Keratinocyte (primary cell): ENCODE measurements around the gene PTK6. TPM values are rescaled to one million over a fixed set of nuclear protein-coding genes. Genes with fewer than 3 reads are reported as not detected.

ENCODE experiments used
- DNase-seq: peaks from one replicate; pipeline ENCODE4 v3.0.0-alpha.2; 2011; ENCODE audit warnings: low read depth, missing footprints, low spot score
- FAIRE-seq: peaks from 2 replicates; lab custom pipeline; 2011; peaks lifted over from hg19 to GRCh38; lab: Jason Lieb, UNC
- H2AFZ ChIP-seq: 2 replicates; pipeline ENCODE4 v1.6.0; 2012; ENCODE audit warnings: low read length, control low read depth, inconsistent platforms; ENCODE audit not compliant: control insufficient read depth
- H3K27ac ChIP-seq: 2 replicates; pipeline ENCODE4 v1.5.1; 2011; ENCODE audit warnings: low read length; ENCODE audit not compliant: control insufficient read depth, insufficient read depth
- H3K27me3 ChIP-seq: 3 replicates; pipeline ENCODE4 v1.6.0; 2011; ENCODE audit warnings: low read length; ENCODE audit not compliant: control insufficient read depth, insufficient read depth; ENCODE audit errors: extremely low read depth
- H3K36me3 ChIP-seq, 2 experiments: 2 replicates in 1 of 2; 3 replicates in 1 of 2; pipeline ENCODE4 v1.5.1; 2011; ENCODE audit warnings: low read length in 2 of 2, mild to moderate bottlenecking in 1 of 2; ENCODE audit not compliant: control insufficient read depth in 2 of 2, insufficient read depth in 2 of 2; ENCODE audit errors: extremely low read depth in 1 of 2
- H3K4me1 ChIP-seq: 3 replicates; pipeline ENCODE4 v1.5.1; 2011; ENCODE audit warnings: low read length; ENCODE audit not compliant: control insufficient read depth, insufficient read depth; ENCODE audit errors: extremely low read depth
- H3K4me2 ChIP-seq: 3 replicates; pipeline ENCODE4 v1.6.0; 2011; ENCODE audit warnings: low read depth, low read length; ENCODE audit not compliant: control insufficient read depth, insufficient read depth; ENCODE audit errors: extremely low read depth
- H3K4me3 ChIP-seq, 3 experiments: fragments of 200-600 bp in 1 of 3; sonication (generic) in 1 of 3; 2 replicates in 2 of 3; 3 replicates in 1 of 3; pipeline ENCODE4 v1.5.1; 2011 to 2016; ENCODE audit warnings: low read length in 3 of 3, mild to moderate bottlenecking in 3 of 3, control low read depth in 2 of 3, inconsistent platforms in 1 of 3, low read depth in 1 of 3, mixed read lengths in 1 of 3, mixed run types in 1 of 3, moderate library complexity in 1 of 3; ENCODE audit not compliant: control insufficient read depth in 2 of 3, insufficient read depth in 2 of 3; ENCODE audit errors: extremely low read depth in 1 of 3
- H3K79me2 ChIP-seq: 2 replicates; pipeline ENCODE4 v1.6.0; 2012; ENCODE audit warnings: low read length; ENCODE audit not compliant: control insufficient read depth, insufficient read depth
- H3K9ac ChIP-seq: 3 replicates; pipeline ENCODE4 v1.6.0; 2011; ENCODE audit warnings: low read length; ENCODE audit not compliant: control insufficient read depth, insufficient read depth; ENCODE audit errors: extremely low read depth
- H3K9me1 ChIP-seq: 3 replicates; pipeline ENCODE4 v1.6.0; 2011; ENCODE audit warnings: low read length; ENCODE audit not compliant: control insufficient read depth, insufficient read depth; ENCODE audit errors: extremely low read depth
- H3K9me3 ChIP-seq: 2 replicates; pipeline ENCODE4 v1.5.1; 2012; ENCODE audit warnings: low read depth, low read length; ENCODE audit not compliant: control insufficient read depth
- H4K20me1 ChIP-seq: 3 replicates; pipeline ENCODE4 v1.6.0; 2011; ENCODE audit warnings: low read length; ENCODE audit not compliant: control insufficient read depth, insufficient read depth; ENCODE audit errors: extremely low read depth
- EZH2 ChIP-seq: IDR thresholded peaks from one replicate; pipeline ENCODE4 v1.6.1; 2012; ENCODE audit warnings: inconsistent platforms, mild to moderate bottlenecking, low read length, moderate library complexity
- dilution Hi-C: fragments of 300-500 bp; cut with MboI; formaldehyde crosslinking; loops from one replicate; pipeline ENCODE4 v1.7.0; 2020; ENCODE audit warnings: low sequenced_read_pairs; ENCODE audit not compliant: extremely low pct_ligation_motif_present
- polyA plus RNA-seq, 5 experiments: library from polyadenylated mRNA; depleted of rRNA in 3 of 5; stranded (reverse) in 3 of 5; stranded (forward) in 1 of 5; unstranded in 1 of 5; fragments of >200 nt; gene quantifications; 1 replicate in 1 of 5; 2 replicates in 3 of 5; 3 replicates in 1 of 5; pipeline versions ENCODE4 v1.2.1 to v1.2.3, GENCODE V29; 2011 to 2012; ENCODE audit warnings: missing spikeins in 2 of 5, low read depth in 1 of 5, low replicate concordance in 1 of 5
- TF ChIP-seq, protein P1 (sequence below), 3 experiments: IDR thresholded peaks in 1 of 3; conservative IDR thresholded peaks in 1 of 3; optimal IDR thresholded peaks in 1 of 3; 2 replicates in 2 of 3; 3 replicates in 1 of 3; pipeline versions ENCODE3 to v1.5.1; 2011; ENCODE audit warnings: low read length in 3 of 3, mild to moderate bottlenecking in 3 of 3, moderate library complexity in 2 of 3, control low read depth in 1 of 3, inconsistent platforms in 1 of 3; ENCODE audit not compliant: insufficient read depth in 2 of 3; ENCODE audit errors: extremely low read depth in 1 of 3

Gene PTK6
- polyA plus RNA-seq, 1 donor (not counting 4 experiments of a cell fraction or from before 2014, with no cell fraction given): 28.5 TPM

DNA sequence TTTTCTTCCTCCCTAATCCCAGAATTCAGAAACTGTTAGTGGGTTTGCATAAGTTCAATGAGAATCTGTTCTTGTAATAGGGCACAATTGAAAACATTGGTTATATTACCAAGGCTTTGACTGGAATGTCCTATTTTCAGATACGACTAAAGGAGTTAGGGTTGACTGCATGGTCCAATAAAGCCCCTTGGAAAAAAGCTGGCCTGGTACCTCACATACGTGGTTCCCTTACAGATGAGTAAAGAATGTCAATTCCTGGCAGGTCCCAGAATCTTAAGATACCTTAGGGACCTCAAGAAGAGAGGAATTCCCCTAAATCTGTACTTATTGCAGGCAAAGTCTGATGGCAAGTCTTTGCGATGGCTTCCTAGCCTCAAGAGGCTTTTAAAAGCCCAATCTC, 12.0 kb downstream of the PTK6 start:
- FAIRE-seq (no peak), DNase-seq (no peak)
- Histone ChIP-seq H3K79me2 (peaks cover 20% of the 10 kb centered on the region), H4K20me1 (peaks cover 16% of the 10 kb centered on the region), H3K4me1 (peaks cover 6% of the 10 kb centered on the region), H3K27me3 (no peaks in the 10 kb centered on the region), H3K4me3 (no peak overlapping the region), H3K4me2 (no peak overlapping the region), H3K9me3 (peaks cover 6% of the 10 kb centered on the region), H3K9ac (no peak overlapping the region), H3K9me1 (no peaks in the 10 kb centered on the region), H3K27ac (no peak overlapping the region), H2AFZ (no peak overlapping the region), H3K36me3 (peaks cover 18 to 31% of the 10 kb centered on the region in 2 experiments)
- TF ChIP-seq, protein P1, sequence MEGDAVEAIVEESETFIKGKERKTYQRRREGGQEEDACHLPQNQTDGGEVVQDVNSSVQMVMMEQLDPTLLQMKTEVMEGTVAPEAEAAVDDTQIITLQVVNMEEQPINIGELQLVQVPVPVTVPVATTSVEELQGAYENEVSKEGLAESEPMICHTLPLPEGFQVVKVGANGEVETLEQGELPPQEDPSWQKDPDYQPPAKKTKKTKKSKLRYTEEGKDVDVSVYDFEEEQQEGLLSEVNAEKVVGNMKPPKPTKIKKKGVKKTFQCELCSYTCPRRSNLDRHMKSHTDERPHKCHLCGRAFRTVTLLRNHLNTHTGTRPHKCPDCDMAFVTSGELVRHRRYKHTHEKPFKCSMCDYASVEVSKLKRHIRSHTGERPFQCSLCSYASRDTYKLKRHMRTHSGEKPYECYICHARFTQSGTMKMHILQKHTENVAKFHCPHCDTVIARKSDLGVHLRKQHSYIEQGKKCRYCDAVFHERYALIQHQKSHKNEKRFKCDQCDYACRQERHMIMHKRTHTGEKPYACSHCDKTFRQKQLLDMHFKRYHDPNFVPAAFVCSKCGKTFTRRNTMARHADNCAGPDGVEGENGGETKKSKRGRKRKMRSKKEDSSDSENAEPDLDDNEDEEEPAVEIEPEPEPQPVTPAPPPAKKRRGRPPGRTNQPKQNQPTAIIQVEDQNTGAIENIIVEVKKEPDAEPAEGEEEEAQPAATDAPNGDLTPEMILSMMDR (optimal IDR thresholded peaks at IDR 0.05 in 1 of 3, IDR thresholded peaks at IDR 0.05 in 1 of 3, conservative IDR thresholded peaks at IDR 0.05 in 1 of 3; ENCODE audit: extremely low read depth in 1 of 3, insufficient read depth in 2 of 3, low read length in 3 of 3): no peak
- TF ChIP-seq EZH2: no peak
- dilution Hi-C loops: no loop called here

DNA sequence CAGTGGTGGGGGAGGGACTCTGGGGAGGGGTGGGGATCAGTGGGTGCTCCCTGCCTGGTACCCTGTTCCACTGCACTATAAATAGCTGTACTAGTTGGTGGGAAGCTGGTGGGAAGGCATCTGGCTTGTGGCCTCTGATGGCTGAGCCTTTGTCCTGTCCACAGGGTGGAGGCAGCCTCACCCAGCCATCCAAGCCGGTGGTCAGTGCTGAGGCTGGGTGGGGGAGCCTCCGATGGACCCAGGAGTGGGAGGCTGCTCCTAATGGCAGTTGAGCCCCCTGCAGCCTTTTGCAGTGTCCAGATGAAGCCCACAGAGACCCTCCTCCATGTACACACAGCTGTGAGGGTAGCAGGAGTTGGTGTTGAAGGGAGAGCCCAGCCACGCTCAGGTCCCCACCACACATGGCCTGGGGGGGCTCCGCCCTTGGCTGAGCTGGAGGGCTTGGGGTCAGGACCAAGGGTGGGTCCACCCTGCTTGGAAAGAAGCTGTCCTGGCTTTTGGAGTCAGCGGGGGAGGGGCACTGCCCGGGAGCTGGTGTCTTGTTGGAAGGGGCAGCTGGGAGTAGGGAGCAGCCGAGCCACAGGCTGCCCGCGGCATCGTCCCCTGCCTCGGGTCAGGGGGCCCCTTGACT, 14.1 kb downstream of the PTK6 start:
- H3K4me3 ChIP-seq: peak overlapping the region in 2 of 3 experiments; percentile 7 to 96
- H3K9me3 ChIP-seq: peaks cover 6% of the 10 kb centered on the region
- no peak overlapping the region for H2AFZ ChIP-seq
- no peak overlapping the region for H3K4me2 ChIP-seq
- peaks cover 11 to 20% of the 10 kb centered on the region in 2 experiments for H3K36me3 ChIP-seq
- no peak overlapping the region for H3K27ac ChIP-seq
- peaks cover 20% of the 10 kb centered on the region for H3K79me2 ChIP-seq
- dilution Hi-C loops: no loop called here
- H3K27me3 ChIP-seq: no peaks in the 10 kb centered on the region
- peaks cover 16% of the 10 kb centered on the region for H4K20me1 ChIP-seq
- peaks cover 10% of the 10 kb centered on the region for H3K4me1 ChIP-seq
- no peak overlapping the region for H3K9ac ChIP-seq
- H3K9me1 ChIP-seq: no peaks in the 10 kb centered on the region
- no peak for DNase-seq
- TF ChIP-seq EZH2: no peak
- TF ChIP-seq, protein P1 (optimal IDR thresholded peaks at IDR 0.05 in 1 of 3, IDR thresholded peaks at IDR 0.05 in 1 of 3, conservative IDR thresholded peaks at IDR 0.05 in 1 of 3; ENCODE audit: extremely low read depth in 1 of 3, insufficient read depth in 2 of 3, low read length in 3 of 3): no peak
- no peak for FAIRE-seq
